Fibroblast of mammary gland (primary cell): ENCODE results near the gene DUSP2.

ENCODE experiments used
- DNase-seq: peaks from one replicate; pipeline ENCODE4 v3.0.0-alpha.2; 2010; ENCODE audit warnings: low read depth
- H3K4me3 ChIP-seq: 2 replicates; pipeline ENCODE4 v1.5.1; 2011; ENCODE audit warnings: low read depth, mild to moderate bottlenecking, low read length, moderate library complexity; ENCODE audit not compliant: control insufficient read depth
- CTCF ChIP-seq: conservative IDR thresholded peaks from 2 replicates; pipeline ENCODE4 v1.5.1; 2011; ENCODE audit warnings: low read depth, low read length, inconsistent platforms; ENCODE audit not compliant: control insufficient read depth, insufficient read depth

The DUSP2 gene

GRCh38 chr2:96111823-96112500 lies 33.3 kb downstream of the DUSP2 start:
- no peak for DNase-seq

GRCh38 chr2:96111257-96111640 lies 34.0 kb downstream of the DUSP2 start:
- no peak for DNase-seq
- TF ChIP-seq CTCF: no peak
- no peak overlapping the region for H3K4me3 ChIP-seq

More at GRCh38 chr2:96111823-96112500, 33.3 kb downstream of the DUSP2 start:
- TF ChIP-seq CTCF: no peak
- no peak overlapping the region for H3K4me3 ChIP-seq

- no peak for DNase-seq
- no peak for TF ChIP-seq CTCF
- H3K4me3 ChIP-seq: no peak overlapping the region
Observed at GRCh38 chr2:96110621-96111256, 34.5 kb downstream of the DUSP2 start.

GRCh38 chr2:96109931-96110511 lies 35.2 kb downstream of the DUSP2 start:
- H3K4me3 ChIP-seq: no peak overlapping the region
- no peak for TF ChIP-seq CTCF
- DNase-seq: no peak

- TF ChIP-seq CTCF: no peak
- no peak for DNase-seq
- H3K4me3 ChIP-seq: no peak overlapping the region
Observed at GRCh38 chr2:96109361-96109680, 35.9 kb downstream of the DUSP2 start.

GRCh38 chr2:96108541-96109360 lies 36.5 kb downstream of the DUSP2 start:
- peak; percentile 6 for DNase-seq
- H3K4me3 ChIP-seq: no peak overlapping the region
- no peak for TF ChIP-seq CTCF
